Keratinocyte (primary cell): ENCODE results near the gene PLA2G2C.

ENCODE experiments used
- EZH2 ChIP-seq: IDR thresholded peaks from one replicate; pipeline ENCODE4 v1.6.1; 2012; ENCODE audit warnings: inconsistent platforms, mild to moderate bottlenecking, low read length, moderate library complexity
- TF ChIP-seq, protein P1 (sequence below), 3 experiments: IDR thresholded peaks in 1 of 3; conservative IDR thresholded peaks in 1 of 3; optimal IDR thresholded peaks in 1 of 3; 2 replicates in 2 of 3; 3 replicates in 1 of 3; pipeline versions ENCODE3 to v1.5.1; 2011; ENCODE audit warnings: low read length in 3 of 3, mild to moderate bottlenecking in 3 of 3, moderate library complexity in 2 of 3, control low read depth in 1 of 3, inconsistent platforms in 1 of 3; ENCODE audit not compliant: insufficient read depth in 2 of 3; ENCODE audit errors: extremely low read depth in 1 of 3

DNA sequence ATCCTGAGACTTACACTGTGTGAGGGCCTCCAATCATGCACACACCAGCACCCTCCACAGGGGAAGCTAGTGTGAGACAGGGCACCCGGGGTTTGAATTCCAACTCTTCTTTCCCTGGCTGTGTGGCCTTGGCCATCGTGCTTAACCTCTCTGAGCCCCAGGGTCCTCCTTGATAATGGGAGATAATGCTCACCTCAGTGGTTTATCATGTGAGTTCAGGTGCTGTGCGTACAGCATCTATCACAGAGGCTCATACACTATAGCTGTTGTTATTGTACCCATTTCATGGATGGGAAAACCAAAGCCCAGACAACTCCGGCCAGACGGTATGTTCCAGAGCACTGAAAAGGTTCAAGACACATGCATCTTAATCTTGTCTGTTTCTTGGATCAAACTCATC lies 16.4 kb downstream of the PLA2G2C start:
- TF ChIP-seq, protein P1, sequence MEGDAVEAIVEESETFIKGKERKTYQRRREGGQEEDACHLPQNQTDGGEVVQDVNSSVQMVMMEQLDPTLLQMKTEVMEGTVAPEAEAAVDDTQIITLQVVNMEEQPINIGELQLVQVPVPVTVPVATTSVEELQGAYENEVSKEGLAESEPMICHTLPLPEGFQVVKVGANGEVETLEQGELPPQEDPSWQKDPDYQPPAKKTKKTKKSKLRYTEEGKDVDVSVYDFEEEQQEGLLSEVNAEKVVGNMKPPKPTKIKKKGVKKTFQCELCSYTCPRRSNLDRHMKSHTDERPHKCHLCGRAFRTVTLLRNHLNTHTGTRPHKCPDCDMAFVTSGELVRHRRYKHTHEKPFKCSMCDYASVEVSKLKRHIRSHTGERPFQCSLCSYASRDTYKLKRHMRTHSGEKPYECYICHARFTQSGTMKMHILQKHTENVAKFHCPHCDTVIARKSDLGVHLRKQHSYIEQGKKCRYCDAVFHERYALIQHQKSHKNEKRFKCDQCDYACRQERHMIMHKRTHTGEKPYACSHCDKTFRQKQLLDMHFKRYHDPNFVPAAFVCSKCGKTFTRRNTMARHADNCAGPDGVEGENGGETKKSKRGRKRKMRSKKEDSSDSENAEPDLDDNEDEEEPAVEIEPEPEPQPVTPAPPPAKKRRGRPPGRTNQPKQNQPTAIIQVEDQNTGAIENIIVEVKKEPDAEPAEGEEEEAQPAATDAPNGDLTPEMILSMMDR (optimal IDR thresholded peaks at IDR 0.05 in 1 of 3, IDR thresholded peaks at IDR 0.05 in 1 of 3, conservative IDR thresholded peaks at IDR 0.05 in 1 of 3; ENCODE audit: extremely low read depth in 1 of 3, insufficient read depth in 2 of 3, low read length in 3 of 3) = no peak
- TF ChIP-seq EZH2 = no peak
